HCT116 (cell line): ENCODE measurements around the gene COL26A1.

Experiments
- CTCF ChIP-seq, 3 experiments: fragments of 200-600 bp in 1 of 3; sonication (generic) in 1 of 3; IDR thresholded peaks in 2 of 3; conservative IDR thresholded peaks in 1 of 3; 2 replicates each; pipeline ENCODE4 v1.5.1; 2012 to 2017; ENCODE audit warnings: low read depth in 2 of 3, low read length in 2 of 3, antibody characterized with exemption in 1 of 3, borderline replicate concordance in 1 of 3, control low read depth in 1 of 3, mild to moderate bottlenecking in 1 of 3, mixed read lengths in 1 of 3, mixed run types in 1 of 3, moderate library complexity in 1 of 3; ENCODE audit not compliant: insufficient read depth in 1 of 3
- EZH2 ChIP-seq: fragments of 200-600 bp; sonication (generic); IDR thresholded peaks from 2 replicates; pipeline ENCODE4 v1.6.1; 2017; ENCODE audit warnings: antibody characterized with exemption, mixed run types
- POLR2AphosphoS5 ChIP-seq: IDR thresholded peaks from 2 replicates; pipeline ENCODE4 v1.6.1; 2011; ENCODE audit warnings: mild to moderate bottlenecking, low read depth, low read length, moderate library complexity

GRCh38 chr7:101488826-101489572, 126.3 kb downstream of the COL26A1 start:
- TF ChIP-seq POLR2AphosphoS5 (no peak), CTCF (IDR thresholded peaks at IDR 0.05 in 2 of 3, conservative IDR thresholded peaks at IDR 0.05 in 1 of 3; ENCODE audit: borderline replicate concordance in 1 of 3, insufficient read depth in 1 of 3, low read depth in 2 of 3, low read length in 2 of 3) (no peak), EZH2 (no peak)
